ENCODE measurements around the gene SUCO. TPM values are rescaled to one million over a fixed set of nuclear protein-coding genes. Genes with fewer than 3 reads are reported as not detected.

The SUCO gene
- total and polyA plus RNA-seq, 2 of the 8 experiments (the other 6 are each of a cell fraction or from before 2014, with no cell fraction given): 8.3 to 35.8 TPM

- Histone ChIP-seq H4K5ac (ENCODE audit: insufficient read length, low read depth, low read length) (no peak overlapping the region), H2BK20ac (ENCODE audit: low read length) (no peak overlapping the region), H2AK5ac (ENCODE audit: low read depth, low read length) (no peak overlapping the region), H4K8ac (ENCODE audit: extremely low read depth, insufficient read depth, low read length) (no peak overlapping the region), H3K79me2 (ENCODE audit: control insufficient read depth in 1 of 2, insufficient read depth in 2 of 2, low read length in 2 of 2) (no peaks in the 10 kb centered on the region), H3K4me2 (ENCODE audit: insufficient read depth in 1 of 2, low read depth in 2 of 2, low read length in 2 of 2) (no peak overlapping the region), H4K20me1 (replicated peaks in 1 of 2; ENCODE audit: control insufficient read depth in 1 of 2, insufficient read depth in 2 of 2, low read length in 2 of 2) (no peaks in the 10 kb centered on the region), H3K9ac (replicated peaks in 1 of 4; ENCODE audit: extremely low read depth in 1 of 4, low read depth in 3 of 4, low read length in 3 of 4) (no peak overlapping the region), H3K4me1 (replicated peaks in 1 of 4; ENCODE audit: control insufficient read depth in 3 of 4, insufficient read depth in 4 of 4, low read length in 3 of 4) (peaks cover 0 to 4% (median 0%) of the 10 kb centered on the region in 4 experiments; a peak in 1 of 7 replicates), H2BK15ac (ENCODE audit: low read length) (no peak overlapping the region), H3K4me3 (ENCODE audit: extremely low read depth in 1 of 4, insufficient read depth in 2 of 4, low read depth in 3 of 4, low read length in 4 of 4) (no peak overlapping the region), H3K56ac (replicated peaks; ENCODE audit: insufficient read length, low read depth, low read length) (no peak overlapping the region), H3K18ac (ENCODE audit: extremely low read depth, low read length) (no peak overlapping the region), H3K4ac (replicated peaks; ENCODE audit: insufficient read length, low read depth, low read length) (no peak overlapping the region), H3K27ac (ENCODE audit: low read depth, low read length) (no peak overlapping the region), H3K23me2 (ENCODE audit: low read depth, low read length) (no peaks in the 10 kb centered on the region), H4K91ac (replicated peaks; ENCODE audit: insufficient read length, low read length) (no peak overlapping the region), H2BK12ac (ENCODE audit: low read depth, low read length) (no peak overlapping the region), H3K23ac (ENCODE audit: insufficient read length) (no peak overlapping the region), H3K36me3 (ENCODE audit: control insufficient read depth in 2 of 4, insufficient read depth in 4 of 4, low read length in 3 of 4) (no peaks in the 10 kb centered on the region), H3K9me3 (ENCODE audit: insufficient read depth in 2 of 2, low read depth in 1 of 2, low read length in 1 of 2) (no peaks in the 10 kb centered on the region; a peak in 1 of 4 replicates), H2BK120ac (replicated peaks; ENCODE audit: low read depth, low read length) (no peak overlapping the region), H3K27me3 (replicated peaks in 1 of 4; ENCODE audit: control insufficient read depth in 3 of 4, extremely low read depth in 1 of 4, insufficient read depth in 3 of 4, low read length in 3 of 4) (no peaks in the 10 kb centered on the region), H3K14ac (ENCODE audit: insufficient read length) (no peak overlapping the region), H2AFZ (ENCODE audit: low read length) (no peak overlapping the region), H3K79me1 (ENCODE audit: low read depth, low read length) (no peaks in the 10 kb centered on the region), H2BK5ac (ENCODE audit: low read depth, low read length) (no peak overlapping the region)
- ChIA-PET CTCF (ENCODE audit: partially characterized antibody) (interaction anchor here (3.9 to 4.8 kb wide), 2 partner anchors 82 to 89 kb away, joined by 19 to 20 read pairs; no protein-coding TSS in a partner anchor), POLR2A (ENCODE audit: partially characterized antibody) (interaction anchor here (0.6 kb wide), 1 partner anchor 30 kb away, joined by 3 read pairs; no protein-coding TSS in a partner anchor)
- DNase-seq (ENCODE audit: low read depth in 1 of 2, low spot score in 2 of 2): no peak
- WGBS, 2 experiments (ENCODE audit: extremely low coverage in 1 of 2, insufficient coverage in 1 of 2, insufficient read length in 1 of 2, insufficient replicate concordance in 2 of 2, low coverage in 1 of 2, low lambda C conversion rate in 2 of 2, missing lambda C conversion rate in 1 of 2): 91% methylated on average over 2 of the region's 2 CpGs; no CpG with 5 or more reads in 1 of the 2 experiments
- FAIRE-seq: no peak
- TF ChIP-seq GTF2F1 (IDR thresholded peaks at IDR 0.05; ENCODE audit: borderline replicate concordance, low read depth, low read length): no peak
- no peak for TF ChIP-seq POU5F1 (IDR thresholded peaks at IDR 0.05; ENCODE audit: low read depth, low read length)
- no peak for TF ChIP-seq SAP30 (IDR thresholded peaks at IDR 0.05; ENCODE audit: insufficient read depth, insufficient replicate concordance, low read length)
- no peak for TF ChIP-seq NRF1 (IDR thresholded peaks at IDR 0.05; ENCODE audit: low read depth, low read length)
- TF ChIP-seq NANOG (IDR thresholded peaks at IDR 0.05; ENCODE audit: insufficient read depth, low read depth, low read length, poor library complexity, severe bottlenecking): no peak
- TF ChIP-seq MAX (IDR thresholded peaks at IDR 0.05): no peak
- TF ChIP-seq SIRT6 (IDR thresholded peaks at IDR 0.05; ENCODE audit: low read length): no peak
- TF ChIP-seq RNF2 (IDR thresholded peaks at IDR 0.05; ENCODE audit: borderline replicate concordance, low read depth, low read length, missing control alignments, poor library complexity, severe bottlenecking): no peak
- no peak for TF ChIP-seq RFX5 (IDR thresholded peaks at IDR 0.05; ENCODE audit: borderline replicate concordance, low read depth, low read length)
- TF ChIP-seq KDM1A (IDR thresholded peaks at IDR 0.05; ENCODE audit: borderline replicate concordance, low read length): no peak
- TF ChIP-seq TCF12 (IDR thresholded peaks at IDR 0.05; ENCODE audit: low read depth, low read length): no peak
- no peak for TF ChIP-seq SP2 (IDR thresholded peaks at IDR 0.05; ENCODE audit: low read length)
These were observed 105.3 kb downstream of the SUCO start for GRCh38 chr1:172638249-172638648.
